ENCODE results near the gene DCHS2.

DCHS2 gene

DNA sequence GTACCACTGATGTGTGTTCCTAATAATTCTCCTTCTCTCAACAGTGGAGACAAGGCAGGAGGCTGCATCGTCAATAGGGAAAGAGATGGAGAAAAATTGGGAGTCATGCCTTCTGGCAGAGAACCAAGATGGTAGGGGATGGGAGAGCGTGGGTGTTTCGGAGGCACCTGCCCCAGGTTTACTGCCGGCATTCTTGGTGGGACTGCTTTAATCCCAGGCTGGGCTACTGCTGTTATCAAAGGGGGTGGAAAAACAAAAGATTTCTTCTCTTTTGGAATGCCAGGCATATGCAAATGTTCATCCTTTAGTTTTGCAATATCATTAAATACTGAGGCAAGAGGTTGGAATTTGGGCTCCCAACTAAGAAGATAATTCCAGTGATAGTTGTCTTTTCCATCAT is 257.0 kb downstream of the DCHS2 start:
- no peaks in the 10 kb centered on the region for H3K27me3 ChIP-seq (ENCODE audit: control insufficient read depth in 3 of 3, insufficient read depth in 3 of 3, low read depth in 1 of 3, low read length in 3 of 3)
- no peaks in the 10 kb centered on the region for H3K79me1 ChIP-seq (ENCODE audit: low read depth, low read length)
- H4K91ac ChIP-seq (ENCODE audit: low read depth, low read length, poor library complexity), result no peak overlapping the region
- H3K9ac ChIP-seq (ENCODE audit: low read depth, low read length, poor library complexity), result no peak overlapping the region
- no CpG with 5 or more reads among the region's 4 CpGs for WGBS, 2 donors (ENCODE audit: extremely low coverage in 2 of 2, insufficient read length in 2 of 2, insufficient replicate concordance in 1 of 2)
- no peak overlapping the region for H3K23ac ChIP-seq (ENCODE audit: low read depth, low read length, poor library complexity)
- H2BK5ac ChIP-seq (ENCODE audit: low read length), result no peak overlapping the region
- H4K8ac ChIP-seq (ENCODE audit: low read depth, low read length), result no peak overlapping the region
- no peaks in the 10 kb centered on the region for H3K36me3 ChIP-seq (replicated peaks in 1 of 2; ENCODE audit: control insufficient read depth in 2 of 2, insufficient read depth in 2 of 2, low read length in 2 of 2)
- H3K18ac ChIP-seq (ENCODE audit: low read length), result no peak overlapping the region
- DNase-seq (ENCODE audit: low spot score), result no peak
- no peaks in the 10 kb centered on the region for H3K9me3 ChIP-seq (replicated peaks in 1 of 2; ENCODE audit: control insufficient read depth in 2 of 2, insufficient read depth in 1 of 2, low read depth in 1 of 2, low read length in 2 of 2)
- no peak overlapping the region for H3K4me3 ChIP-seq (ENCODE audit: low read length in 2 of 2)
- no peak overlapping the region for H2BK120ac ChIP-seq (ENCODE audit: low read depth, low read length)
- H3K14ac ChIP-seq (ENCODE audit: low read length), result no peak overlapping the region
- H2AK5ac ChIP-seq (ENCODE audit: low read depth, low read length), result no peak overlapping the region
- H2BK12ac ChIP-seq (ENCODE audit: low read length), result no peak overlapping the region
- H2AFZ ChIP-seq (ENCODE audit: low read length), result no peak overlapping the region
- no peak overlapping the region for H2BK15ac ChIP-seq (ENCODE audit: low read length)
- no peak overlapping the region for H3K27ac ChIP-seq (replicated peaks; ENCODE audit: low read length)
- H3K4ac ChIP-seq (ENCODE audit: low read length), result no peak overlapping the region
- peaks cover 0 to 3% of the 10 kb centered on the region in 2 donors for H3K4me1 ChIP-seq (ENCODE audit: control insufficient read depth in 2 of 2, insufficient read depth in 1 of 2, low read depth in 1 of 2, low read length in 2 of 2)
- no peak overlapping the region for H3K4me2 ChIP-seq (ENCODE audit: insufficient read depth, low read length, poor library complexity, severe bottlenecking)

DNA sequence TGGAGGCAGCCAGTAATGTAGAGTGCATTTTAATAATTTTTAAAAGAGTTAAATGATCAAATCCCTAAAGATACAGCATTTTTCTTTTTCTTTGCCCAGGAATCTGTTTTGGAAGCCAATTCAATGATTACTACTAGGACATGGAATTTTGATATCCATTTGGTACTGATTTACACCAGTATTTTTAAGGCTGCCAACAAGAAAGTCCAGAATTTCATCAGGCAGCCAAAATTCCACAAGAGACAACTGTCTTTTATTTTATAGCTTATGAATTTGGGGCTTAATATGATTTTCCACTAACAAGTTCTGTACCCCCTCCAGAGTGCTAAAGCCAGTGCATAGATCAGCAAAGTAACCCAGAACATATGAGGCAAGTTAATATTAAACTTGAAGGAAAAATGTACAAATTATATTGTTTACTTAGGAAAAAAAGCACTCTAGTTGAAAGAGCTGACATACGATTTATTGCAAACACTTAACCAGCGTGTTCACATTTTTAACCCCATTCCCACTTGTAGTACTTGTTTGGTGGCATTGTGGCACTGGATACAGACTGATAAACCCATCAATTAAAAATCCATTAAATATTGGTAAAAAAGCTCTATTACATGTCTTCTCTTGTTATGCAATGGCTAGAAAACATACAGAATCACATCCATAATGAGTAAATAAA is 259.7 kb downstream of the DCHS2 start:
- H3K4ac ChIP-seq (ENCODE audit: low read length), result no peak overlapping the region
- H2AK5ac ChIP-seq (ENCODE audit: low read depth, low read length), result no peak overlapping the region
- no peaks in the 10 kb centered on the region for H3K36me3 ChIP-seq (replicated peaks in 1 of 2; ENCODE audit: control insufficient read depth in 2 of 2, insufficient read depth in 2 of 2, low read length in 2 of 2)
- H3K9me3 ChIP-seq (replicated peaks in 1 of 2; ENCODE audit: control insufficient read depth in 2 of 2, insufficient read depth in 1 of 2, low read depth in 1 of 2, low read length in 2 of 2), result no peaks in the 10 kb centered on the region
- no peak overlapping the region for H3K23ac ChIP-seq (ENCODE audit: low read depth, low read length, poor library complexity)
- H3K4me2 ChIP-seq (ENCODE audit: insufficient read depth, low read length, poor library complexity, severe bottlenecking), result no peak overlapping the region
- no peak overlapping the region for H2BK5ac ChIP-seq (ENCODE audit: low read length)
- H3K27ac ChIP-seq (replicated peaks; ENCODE audit: low read length), result no peak overlapping the region
- no peak overlapping the region for H3K4me3 ChIP-seq (ENCODE audit: low read length in 2 of 2)
- no CpG with 5 or more reads among the region's 2 CpGs for WGBS, 2 donors (ENCODE audit: extremely low coverage in 2 of 2, insufficient read length in 2 of 2, insufficient replicate concordance in 1 of 2)
- no peak overlapping the region for H4K91ac ChIP-seq (ENCODE audit: low read depth, low read length, poor library complexity)
- no peak overlapping the region for H4K8ac ChIP-seq (ENCODE audit: low read depth, low read length)
- no peak overlapping the region for H2BK12ac ChIP-seq (ENCODE audit: low read length)
- no peak overlapping the region for H2BK120ac ChIP-seq (ENCODE audit: low read depth, low read length)
- H3K9ac ChIP-seq (ENCODE audit: low read depth, low read length, poor library complexity), result no peak overlapping the region
- H3K4me1 ChIP-seq (ENCODE audit: control insufficient read depth in 2 of 2, insufficient read depth in 1 of 2, low read depth in 1 of 2, low read length in 2 of 2), result peaks cover 0 to 3% of the 10 kb centered on the region in 2 donors
- H3K18ac ChIP-seq (ENCODE audit: low read length), result no peak overlapping the region
- H2BK15ac ChIP-seq (ENCODE audit: low read length), result no peak overlapping the region
- DNase-seq (ENCODE audit: low spot score), result no peak
- no peaks in the 10 kb centered on the region for H3K27me3 ChIP-seq (ENCODE audit: control insufficient read depth in 3 of 3, insufficient read depth in 3 of 3, low read depth in 1 of 3, low read length in 3 of 3)
- H3K14ac ChIP-seq (ENCODE audit: low read length), result no peak overlapping the region
- no peak overlapping the region for H2AFZ ChIP-seq (ENCODE audit: low read length)
- no peaks in the 10 kb centered on the region for H3K79me1 ChIP-seq (ENCODE audit: low read depth, low read length)

DNA sequence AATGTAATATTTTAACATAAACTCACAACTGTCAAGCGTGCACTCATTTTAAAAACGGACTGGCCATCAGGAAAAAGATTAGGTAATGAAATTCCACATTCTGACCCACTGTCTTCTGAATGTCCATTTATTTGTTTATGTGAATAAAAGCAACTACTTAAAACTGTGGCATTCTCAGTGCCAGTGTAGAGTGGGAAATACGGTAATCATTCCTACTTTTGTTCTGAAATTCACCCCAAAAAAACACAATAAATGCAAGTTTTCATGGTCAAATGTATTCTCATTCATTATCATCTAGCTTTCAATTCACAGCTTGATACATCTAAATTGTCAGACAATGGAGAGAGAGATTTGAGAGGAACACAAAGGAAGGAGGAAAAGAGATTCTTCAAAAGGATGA is 260.9 kb downstream of the DCHS2 start:
- H3K4me1 ChIP-seq (ENCODE audit: control insufficient read depth in 2 of 2, insufficient read depth in 1 of 2, low read depth in 1 of 2, low read length in 2 of 2), result peaks cover 0 to 3% of the 10 kb centered on the region in 2 donors
- no peak overlapping the region for H3K4me2 ChIP-seq (ENCODE audit: insufficient read depth, low read length, poor library complexity, severe bottlenecking)

DNA sequence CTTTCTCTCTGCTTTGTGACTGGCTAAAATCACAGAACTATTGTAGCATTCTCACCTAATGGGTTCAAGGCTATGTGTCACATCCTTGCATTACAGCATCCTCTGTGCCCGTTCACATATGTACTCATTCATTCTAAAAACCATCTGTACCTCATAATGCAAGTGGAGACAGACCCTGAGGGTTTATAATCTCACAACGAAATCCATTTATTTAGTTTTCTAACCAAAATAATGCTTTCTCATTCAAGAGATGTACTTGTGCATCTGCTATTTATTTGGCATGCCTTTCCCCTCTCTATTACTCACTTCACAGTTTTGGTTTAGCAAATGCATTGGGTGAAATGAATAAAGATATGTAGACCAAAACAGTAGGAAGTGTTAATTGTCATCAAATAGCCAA is 261.5 kb downstream of the DCHS2 start:
- Histone ChIP-seq H3K27me3 (ENCODE audit: control insufficient read depth in 3 of 3, insufficient read depth in 3 of 3, low read depth in 1 of 3, low read length in 3 of 3) (no peaks in the 10 kb centered on the region), H2BK5ac (ENCODE audit: low read length) (no peak overlapping the region), H2AK5ac (ENCODE audit: low read depth, low read length) (no peak overlapping the region), H2BK15ac (ENCODE audit: low read length) (no peak overlapping the region), H3K79me1 (ENCODE audit: low read depth, low read length) (no peaks in the 10 kb centered on the region), H3K18ac (ENCODE audit: low read length) (no peak overlapping the region), H4K8ac (ENCODE audit: low read depth, low read length) (no peak overlapping the region), H3K36me3 (replicated peaks in 1 of 2; ENCODE audit: control insufficient read depth in 2 of 2, insufficient read depth in 2 of 2, low read length in 2 of 2) (no peaks in the 10 kb centered on the region), H3K9me3 (replicated peaks in 1 of 2; ENCODE audit: control insufficient read depth in 2 of 2, insufficient read depth in 1 of 2, low read depth in 1 of 2, low read length in 2 of 2) (no peaks in the 10 kb centered on the region), H4K91ac (ENCODE audit: low read depth, low read length, poor library complexity) (no peak overlapping the region), H3K4me3 (ENCODE audit: low read length in 2 of 2) (no peak overlapping the region), H3K4me2 (ENCODE audit: insufficient read depth, low read length, poor library complexity, severe bottlenecking) (no peak overlapping the region), H3K27ac (replicated peaks; ENCODE audit: low read length) (no peak overlapping the region), H3K9ac (ENCODE audit: low read depth, low read length, poor library complexity) (no peak overlapping the region), H2BK12ac (ENCODE audit: low read length) (no peak overlapping the region), H3K4ac (ENCODE audit: low read length) (no peak overlapping the region), H3K14ac (ENCODE audit: low read length) (no peak overlapping the region), H2BK120ac (ENCODE audit: low read depth, low read length) (no peak overlapping the region), H3K4me1 (ENCODE audit: control insufficient read depth in 2 of 2, insufficient read depth in 1 of 2, low read depth in 1 of 2, low read length in 2 of 2) (peaks cover 0 to 3% of the 10 kb centered on the region in 2 donors), H3K23ac (ENCODE audit: low read depth, low read length, poor library complexity) (no peak overlapping the region), H2AFZ (ENCODE audit: low read length) (no peak overlapping the region)
- no CpG with 5 or more reads among the region's 2 CpGs for WGBS, 2 donors (ENCODE audit: extremely low coverage in 2 of 2, insufficient read length in 2 of 2, insufficient replicate concordance in 1 of 2)
- no peak for DNase-seq (ENCODE audit: low spot score)

More for the DNA sequence above, 260.9 kb downstream of the DCHS2 start:
- no CpG with 5 or more reads among the region's 3 CpGs for WGBS, 2 donors (ENCODE audit: extremely low coverage in 2 of 2, insufficient read length in 2 of 2, insufficient replicate concordance in 1 of 2)
- Histone ChIP-seq H3K9me3 (replicated peaks in 1 of 2; ENCODE audit: control insufficient read depth in 2 of 2, insufficient read depth in 1 of 2, low read depth in 1 of 2, low read length in 2 of 2) (no peaks in the 10 kb centered on the region), H2BK120ac (ENCODE audit: low read depth, low read length) (no peak overlapping the region), H3K27ac (replicated peaks; ENCODE audit: low read length) (no peak overlapping the region), H3K36me3 (replicated peaks in 1 of 2; ENCODE audit: control insufficient read depth in 2 of 2, insufficient read depth in 2 of 2, low read length in 2 of 2) (no peaks in the 10 kb centered on the region), H3K18ac (ENCODE audit: low read length) (no peak overlapping the region), H3K9ac (ENCODE audit: low read depth, low read length, poor library complexity) (no peak overlapping the region), H2AFZ (ENCODE audit: low read length) (no peak overlapping the region), H3K23ac (ENCODE audit: low read depth, low read length, poor library complexity) (no peak overlapping the region), H2BK12ac (ENCODE audit: low read length) (no peak overlapping the region), H3K79me1 (ENCODE audit: low read depth, low read length) (no peaks in the 10 kb centered on the region), H3K4ac (ENCODE audit: low read length) (no peak overlapping the region), H3K27me3 (ENCODE audit: control insufficient read depth in 3 of 3, insufficient read depth in 3 of 3, low read depth in 1 of 3, low read length in 3 of 3) (no peaks in the 10 kb centered on the region), H2BK15ac (ENCODE audit: low read length) (no peak overlapping the region), H4K91ac (ENCODE audit: low read depth, low read length, poor library complexity) (no peak overlapping the region), H4K8ac (ENCODE audit: low read depth, low read length) (no peak overlapping the region), H3K14ac (ENCODE audit: low read length) (no peak overlapping the region), H3K4me3 (ENCODE audit: low read length in 2 of 2) (no peak overlapping the region), H2BK5ac (ENCODE audit: low read length) (no peak overlapping the region), H2AK5ac (ENCODE audit: low read depth, low read length) (no peak overlapping the region)
- no peak for DNase-seq (ENCODE audit: low spot score)

All from neuronal stem cell (in vitro differentiated cells).